HG03571 (cell line): ENCODE measurements around the gene TEX14.
"Not testable (repeated sequence)": the region's sequence is repeated elsewhere in the genome, so short reads cannot be mapped to it uniquely, and the experiment has no call there.

Source experiments
- ATAC-seq: cut with Tn5 transposase; IDR thresholded peaks from one replicate; pipeline ENCODE4 v1.9.1; 2021; ENCODE audit not compliant: unreplicated experiment

TEX14 gene

GRCh38 chr17:58611331-58611730 lies 80.5 kb downstream of the TEX14 start:
- ATAC-seq, result no peak

GRCh38 chr17:58606934-58607333 lies 84.9 kb downstream of the TEX14 start:
- no peak for ATAC-seq

GRCh38 chr17:58605986-58606385 lies 85.9 kb downstream of the TEX14 start:
- ATAC-seq, result no peak

GRCh38 chr17:58605470-58605869 lies 86.4 kb downstream of the TEX14 start:
- ATAC-seq, result no peak

GRCh38 chr17:58601976-58602375 lies 89.9 kb downstream of the TEX14 start:
- ATAC-seq, result no peak

GRCh38 chr17:58597371-58597770 lies 94.5 kb downstream of the TEX14 start:
- no peak for ATAC-seq

GRCh38 chr17:58595194-58595792 lies 96.6 kb downstream of the TEX14 start:
- no peak for ATAC-seq

- ATAC-seq, result no peak
Measured at GRCh38 chr17:58593123-58593522, 98.7 kb downstream of the TEX14 start.

GRCh38 chr17:58591455-58591854 lies 100.4 kb downstream of the TEX14 start:
- ATAC-seq, result no peak

- ATAC-seq, result no peak
Measured at GRCh38 chr17:58590377-58590776, 101.5 kb downstream of the TEX14 start.

GRCh38 chr17:58587713-58588117 lies 104.1 kb downstream of the TEX14 start:
- no peak for ATAC-seq

- no peak for ATAC-seq
Measured at GRCh38 chr17:58586009-58586644, 105.7 kb downstream of the TEX14 start.

- ATAC-seq, result no peak
Measured at GRCh38 chr17:58585554-58585953, 106.3 kb downstream of the TEX14 start.

- ATAC-seq, result no peak
Measured at GRCh38 chr17:58583486-58583885, 108.4 kb downstream of the TEX14 start.

- ATAC-seq, result not testable (repeated sequence)
Measured at GRCh38 chr17:58582718-58583117, 109.1 kb downstream of the TEX14 start.

GRCh38 chr17:58580671-58581070 lies 111.2 kb downstream of the TEX14 start:
- ATAC-seq, result no peak

GRCh38 chr17:58577696-58578095 lies 114.1 kb downstream of the TEX14 start:
- ATAC-seq, result no peak

GRCh38 chr17:58576679-58577367 lies 115.0 kb downstream of the TEX14 start:
- no peak for ATAC-seq

- ATAC-seq, result no peak
Measured at GRCh38 chr17:58575511-58575910, 116.3 kb downstream of the TEX14 start.

- no peak for ATAC-seq
Measured at GRCh38 chr17:58574025-58574424, 117.8 kb downstream of the TEX14 start.

- ATAC-seq, result no peak
Measured at GRCh38 chr17:58572846-58573245, 119.0 kb downstream of the TEX14 start.

- ATAC-seq, result no peak
Measured at GRCh38 chr17:58570758-58571157, 121.1 kb downstream of the TEX14 start.
